CD4-positive, alpha-beta T cell (primary cell): ENCODE measurements around the gene CKAP2L. TPM values are rescaled to one million over a fixed set of nuclear protein-coding genes. Genes with fewer than 3 reads are reported as not detected.

Experiments used
- ATAC-seq: fragments of 200-7000 bp; cut with Tn5 transposase; one replicate; pipeline ENCODE4 v1.10.0; 2022; ENCODE audit warnings: mild to moderate bottlenecking; ENCODE audit not compliant: poor library complexity
- CTCF ChIA-PET: fragments of 350-600 bp; sonication (Branson Sonifier 250); formaldehyde crosslinking; loops from one replicate; lab custom pipeline; 2021; ENCODE audit warnings: antibody characterized with exemption, inconsistent platforms; lab: Charles Lee
- POLR2A ChIA-PET: fragments of 350-600 bp; sonication (Branson Sonifier 250); formaldehyde crosslinking; loops from one replicate; lab custom pipeline; 2021; ENCODE audit warnings: antibody characterized with exemption, inconsistent platforms; lab: Charles Lee
- DNase-seq, 14 experiments: peaks; one replicate each; pipeline ENCODE4 v3.0.0-alpha.2; 2013 to 2020; ENCODE audit warnings: mixed read lengths in 2 of 14
- H3K27ac ChIP-seq, 2 donors: one replicate each; pipeline versions ENCODE4 v1.5.1 to v1.7.0; 2013; ENCODE audit warnings: low read length in 2 of 2, low read depth in 1 of 2, mild to moderate bottlenecking in 1 of 2
- H3K27me3 ChIP-seq, 2 experiments: 1 replicate in 1 of 2; 2 replicates in 1 of 2; pipeline versions ENCODE4 v1.6.1 to v1.7.0; 2013; ENCODE audit warnings: low read length in 2 of 2, control low read depth in 1 of 2, mild to moderate bottlenecking in 1 of 2, moderate library complexity in 1 of 2; ENCODE audit not compliant: insufficient read depth in 2 of 2, control insufficient read depth in 1 of 2
- H3K36me3 ChIP-seq: one replicate; pipeline ENCODE4 v1.6.1; 2013; ENCODE audit warnings: low read length, control low read depth; ENCODE audit not compliant: insufficient read depth
- H3K4me1 ChIP-seq: one replicate; pipeline ENCODE4 v1.6.1; 2013; ENCODE audit warnings: low read length, control low read depth; ENCODE audit not compliant: insufficient read depth
- H3K4me3 ChIP-seq: one replicate; pipeline ENCODE4 v1.5.1; 2013; ENCODE audit warnings: mild to moderate bottlenecking, low read length, moderate library complexity
- H3K9me3 ChIP-seq, 2 experiments: 1 replicate in 1 of 2; 2 replicates in 1 of 2; pipeline versions ENCODE4 v1.6.1 to v1.7.0; 2013; ENCODE audit warnings: low read length in 2 of 2, mild to moderate bottlenecking in 2 of 2, control low read depth in 1 of 2, moderate library complexity in 1 of 2; ENCODE audit not compliant: control insufficient read depth in 1 of 2, insufficient read depth in 1 of 2
- H3K27ac Mint-ChIP-seq: one replicate; pipeline ENCODE4 v1.8.0; 2020; ENCODE audit warnings: mixed read lengths
- H3K27me3 Mint-ChIP-seq: one replicate; pipeline ENCODE4 v1.8.0; 2021; ENCODE audit warnings: mixed read lengths
- H3K36me3 Mint-ChIP-seq: one replicate; pipeline ENCODE4 v1.8.0; 2021; ENCODE audit warnings: low read depth, mixed read lengths
- H3K4me1 Mint-ChIP-seq: one replicate; pipeline ENCODE4 v1.8.0; 2021; ENCODE audit warnings: low read depth, mixed read lengths
- H3K4me3 Mint-ChIP-seq: one replicate; pipeline ENCODE4 v1.8.0; 2020; ENCODE audit warnings: mild to moderate bottlenecking, mixed read lengths
- H3K9me3 Mint-ChIP-seq: one replicate; pipeline ENCODE4 v1.8.0; 2020; ENCODE audit warnings: mixed read lengths
- intact Hi-C, 2 experiments: fragments of 100-400 bp; cut with DNase I in 1 of 2; cut with micrococcal nuclease in 1 of 2; formaldehyde crosslinking; loops; one replicate each; pipeline versions ENCODE4 v1.15.1 to v1.9.0; 2023 to 2025; cut with DNase I, micrococcal nuclease
- total RNA-seq, 174 experiments: library from RNA in 2 of 174; stranded (reverse) in 2 of 174; gene quantifications; one replicate each; pipeline ENCODE4 v1.2.3 and lab custom pipeline; 2021 to 2026
- TF ChIP-seq, protein P1 (sequence below): fragments of 200-600 bp; IDR thresholded peaks from one replicate; pipeline ENCODE4 v1.8.0; 2022; ENCODE audit warnings: antibody characterized with exemption, mild to moderate bottlenecking

Gene CKAP2L
- total RNA-seq, 2 experiments from 2014 or later: 0.08 to 0.50 TPM

DNA sequence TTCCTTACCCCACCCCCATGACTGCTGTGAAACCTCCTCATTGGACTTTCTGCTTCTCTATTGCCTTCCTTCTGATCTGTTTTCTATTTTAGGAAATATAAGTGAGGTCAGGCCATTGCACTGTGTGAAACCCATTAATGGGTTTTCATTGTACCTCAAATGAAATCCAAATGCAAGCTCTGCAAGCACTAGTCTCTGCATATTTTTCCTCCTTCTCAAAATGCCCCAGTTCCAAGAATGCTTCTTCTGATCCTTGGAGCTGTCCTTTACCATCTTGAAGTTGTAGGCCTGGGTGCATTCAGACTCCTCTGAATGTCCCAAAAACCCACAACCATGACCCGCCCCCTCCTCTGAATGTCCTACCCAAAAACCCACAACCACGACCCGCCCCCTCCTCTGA is 11.7 kb upstream of the CKAP2L start:
- intact Hi-C loops: no loop called here
- Histone ChIP-seq H3K4me1 (peaks cover 9% of the 10 kb centered on the region), H3K27me3 (no peaks in the 10 kb centered on the region), H3K9me3 (no peaks in the 10 kb centered on the region), H3K4me3 (no peak overlapping the region), H3K36me3 (no peaks in the 10 kb centered on the region), H3K27ac (no peak overlapping the region)
- H3K4me1 Mint-ChIP-seq: peaks cover 11% of the 10 kb centered on the region
- ATAC-seq: no peak
- no peak overlapping the region for H3K27ac Mint-ChIP-seq
- H3K27me3 Mint-ChIP-seq: peaks cover 8% of the 10 kb centered on the region
- no peak overlapping the region for H3K4me3 Mint-ChIP-seq
- no peak for DNase-seq
- ChIA-PET CTCF (no interaction called here), POLR2A (no interaction called here)
- TF ChIP-seq, protein P1, sequence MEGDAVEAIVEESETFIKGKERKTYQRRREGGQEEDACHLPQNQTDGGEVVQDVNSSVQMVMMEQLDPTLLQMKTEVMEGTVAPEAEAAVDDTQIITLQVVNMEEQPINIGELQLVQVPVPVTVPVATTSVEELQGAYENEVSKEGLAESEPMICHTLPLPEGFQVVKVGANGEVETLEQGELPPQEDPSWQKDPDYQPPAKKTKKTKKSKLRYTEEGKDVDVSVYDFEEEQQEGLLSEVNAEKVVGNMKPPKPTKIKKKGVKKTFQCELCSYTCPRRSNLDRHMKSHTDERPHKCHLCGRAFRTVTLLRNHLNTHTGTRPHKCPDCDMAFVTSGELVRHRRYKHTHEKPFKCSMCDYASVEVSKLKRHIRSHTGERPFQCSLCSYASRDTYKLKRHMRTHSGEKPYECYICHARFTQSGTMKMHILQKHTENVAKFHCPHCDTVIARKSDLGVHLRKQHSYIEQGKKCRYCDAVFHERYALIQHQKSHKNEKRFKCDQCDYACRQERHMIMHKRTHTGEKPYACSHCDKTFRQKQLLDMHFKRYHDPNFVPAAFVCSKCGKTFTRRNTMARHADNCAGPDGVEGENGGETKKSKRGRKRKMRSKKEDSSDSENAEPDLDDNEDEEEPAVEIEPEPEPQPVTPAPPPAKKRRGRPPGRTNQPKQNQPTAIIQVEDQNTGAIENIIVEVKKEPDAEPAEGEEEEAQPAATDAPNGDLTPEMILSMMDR: no peak
- H3K36me3 Mint-ChIP-seq: no peaks in the 10 kb centered on the region
- no peaks in the 10 kb centered on the region for H3K9me3 Mint-ChIP-seq

- H3K4me1 ChIP-seq: peaks cover 9% of the 10 kb centered on the region
- H3K27ac Mint-ChIP-seq: no peak overlapping the region
- no peak overlapping the region for H3K4me3 Mint-ChIP-seq
- no peaks in the 10 kb centered on the region for H3K36me3 Mint-ChIP-seq
- intact Hi-C loops: no loop called here
- POLR2A ChIA-PET: no interaction called here
- H3K27ac ChIP-seq: no peak overlapping the region
- CTCF ChIA-PET: interaction anchor here (0.5 kb wide), 1 partner anchor 17 kb away, joined by 3 read pairs; no protein-coding TSS in a partner anchor
- H3K27me3 Mint-ChIP-seq: peaks cover 8% of the 10 kb centered on the region
- no peaks in the 10 kb centered on the region for H3K27me3 ChIP-seq
- ATAC-seq (no peak), DNase-seq (no peak)
- no peaks in the 10 kb centered on the region for H3K9me3 Mint-ChIP-seq
- H3K4me1 Mint-ChIP-seq: peaks cover 11% of the 10 kb centered on the region
- no peaks in the 10 kb centered on the region for H3K36me3 ChIP-seq
- H3K9me3 ChIP-seq: no peaks in the 10 kb centered on the region
- no peak overlapping the region for H3K4me3 ChIP-seq
- TF ChIP-seq, protein P1: no peak
These were observed 10.3 kb upstream of the CKAP2L start for GRCh38 chr2:112774536-112775285.

DNA sequence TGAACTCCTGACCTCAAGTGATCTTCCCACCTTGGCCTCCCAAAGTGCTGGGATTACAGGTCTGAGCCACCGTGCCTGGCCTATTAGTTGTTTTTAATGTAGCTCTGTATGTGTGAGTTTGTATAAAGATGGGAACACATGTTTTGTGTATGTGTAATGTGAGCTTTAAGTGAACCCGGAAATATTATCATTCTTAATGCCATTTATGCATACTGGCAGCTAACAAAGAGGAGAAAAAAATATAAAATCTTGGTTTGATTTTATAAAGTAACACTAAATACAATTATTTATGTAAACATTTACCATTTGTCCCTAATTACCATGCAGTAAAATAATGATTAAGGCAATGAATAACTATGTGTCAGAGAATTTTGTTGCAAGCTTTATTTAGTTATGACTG is 9.1 kb upstream of the CKAP2L start:
- CTCF ChIA-PET: interaction anchor here (0.7 to 1.1 kb wide), 2 partner anchors 10 to 24 kb away, joined by 3 to 4 read pairs; no protein-coding TSS in a partner anchor
- Mint-ChIP-seq H3K36me3 (no peaks in the 10 kb centered on the region), H3K9me3 (no peaks in the 10 kb centered on the region), H3K27ac (no peak overlapping the region), H3K27me3 (peaks cover 8% of the 10 kb centered on the region), H3K4me3 (no peak overlapping the region), H3K4me1 (peaks cover 11% of the 10 kb centered on the region)
- Histone ChIP-seq H3K9me3 (no peaks in the 10 kb centered on the region), H3K27ac (no peak overlapping the region), H3K4me3 (no peak overlapping the region), H3K27me3 (no peaks in the 10 kb centered on the region), H3K36me3 (no peaks in the 10 kb centered on the region), H3K4me1 (peaks cover 9% of the 10 kb centered on the region)
- TF ChIP-seq, protein P1: no peak
- intact Hi-C loops: no loop called here
- POLR2A ChIA-PET: interaction anchor here (0.6 to 0.7 kb wide), 2 partner anchors 11 to 282 kb away, joined by 3 read pairs; no protein-coding TSS in a partner anchor
- DNase-seq: no peak
- no peak for ATAC-seq
